Measurements from ENCODE around the gene VEGFB.

The VEGFB gene

GRCh38 chr11:64262271-64263002, 28.1 kb downstream of the VEGFB start:
- DNase-seq (ENCODE audit: low spot score): no peak

- peak; percentile 29 for DNase-seq (ENCODE audit: low spot score)
These were observed 28.9 kb downstream of the VEGFB start for GRCh38 chr11:64263021-64263946.

- no peak for DNase-seq (ENCODE audit: low spot score)
These were observed 29.5 kb downstream of the VEGFB start for GRCh38 chr11:64263947-64264317.

- DNase-seq (ENCODE audit: low spot score): no peak
These were observed 30.0 kb downstream of the VEGFB start for GRCh38 chr11:64264371-64264852.

- no peak for DNase-seq (ENCODE audit: low spot score)
These were observed 31.1 kb downstream of the VEGFB start for GRCh38 chr11:64265176-64266160.

GRCh38 chr11:64266339-64266738, 32.0 kb downstream of the VEGFB start:
- no peak for DNase-seq (ENCODE audit: low spot score)

- DNase-seq (ENCODE audit: low spot score): no peak
These were observed 33.0 kb downstream of the VEGFB start for GRCh38 chr11:64267207-64267945.

GRCh38 chr11:64268025-64268892, 33.9 kb downstream of the VEGFB start:
- no peak for DNase-seq (ENCODE audit: low spot score)

GRCh38 chr11:64268893-64269539, 34.6 kb downstream of the VEGFB start:
- DNase-seq (ENCODE audit: low spot score): peak; percentile 77

- peak; percentile 100 for DNase-seq (ENCODE audit: low spot score)
These were observed 35.3 kb downstream of the VEGFB start for GRCh38 chr11:64269540-64270220.

GRCh38 chr11:64275031-64275800, 40.8 kb downstream of the VEGFB start:
- no peak for DNase-seq (ENCODE audit: low spot score)

GRCh38 chr11:64275841-64276240, 41.5 kb downstream of the VEGFB start:
- DNase-seq (ENCODE audit: low spot score): no peak

- DNase-seq (ENCODE audit: low spot score): no peak
These were observed 42.5 kb downstream of the VEGFB start for GRCh38 chr11:64276653-64277431.

- DNase-seq (ENCODE audit: low spot score): no peak
These were observed 44.3 kb downstream of the VEGFB start for GRCh38 chr11:64278576-64279190.

- no peak for DNase-seq (ENCODE audit: low spot score)
These were observed 47.8 kb downstream of the VEGFB start for GRCh38 chr11:64281957-64282770.

- DNase-seq (ENCODE audit: low spot score): no peak
These were observed 48.7 kb downstream of the VEGFB start for GRCh38 chr11:64283092-64283491.
